GM18870 (cell line): ENCODE results near the gene PDE10A.
"Not testable (repeated sequence)": the region's sequence is repeated elsewhere in the genome, so short reads cannot be mapped to it uniquely, and the experiment has no call there.

Experiments used
- ATAC-seq: cut with Tn5 transposase; IDR thresholded peaks from one replicate; pipeline ENCODE4 v1.9.1; 2021; ENCODE audit warnings: moderate library complexity; ENCODE audit not compliant: unreplicated experiment

The PDE10A gene

GRCh38 chr6:165486183-165487137 is 176.6 kb downstream of the PDE10A start:
- ATAC-seq = no peak

- no peak for ATAC-seq
These were observed 178.7 kb downstream of the PDE10A start for GRCh38 chr6:165484178-165484889.

- no peak for ATAC-seq
These were observed 181.1 kb downstream of the PDE10A start for GRCh38 chr6:165481921-165482320.

- no peak for ATAC-seq
These were observed 182.1 kb downstream of the PDE10A start for GRCh38 chr6:165480916-165481315.

GRCh38 chr6:165478581-165478980 is 184.5 kb downstream of the PDE10A start:
- no peak for ATAC-seq

- ATAC-seq = no peak
These were observed 193.6 kb downstream of the PDE10A start for GRCh38 chr6:165469483-165469882.

- no peak for ATAC-seq
These were observed 194.5 kb downstream of the PDE10A start for GRCh38 chr6:165468340-165469235.

GRCh38 chr6:165463499-165463898 is 199.5 kb downstream of the PDE10A start:
- not testable (repeated sequence) for ATAC-seq

GRCh38 chr6:165459605-165460301 is 203.3 kb downstream of the PDE10A start:
- not testable (repeated sequence) for ATAC-seq

GRCh38 chr6:165458134-165458533 is 204.9 kb downstream of the PDE10A start:
- no peak for ATAC-seq

- ATAC-seq = no peak
These were observed 206.8 kb downstream of the PDE10A start for GRCh38 chr6:165456286-165456685.

GRCh38 chr6:165455488-165455887 is 207.6 kb downstream of the PDE10A start:
- no peak for ATAC-seq

- ATAC-seq = no peak
These were observed 209.6 kb downstream of the PDE10A start for GRCh38 chr6:165453395-165453794.

GRCh38 chr6:165451838-165452237 is 211.2 kb downstream of the PDE10A start:
- no peak for ATAC-seq

- ATAC-seq = no peak
These were observed 214.8 kb downstream of the PDE10A start for GRCh38 chr6:165448210-165448609.

- ATAC-seq = no peak
These were observed 215.9 kb downstream of the PDE10A start for GRCh38 chr6:165447141-165447540.

GRCh38 chr6:165446331-165446730 is 216.7 kb downstream of the PDE10A start:
- ATAC-seq = no peak

- ATAC-seq = no peak
These were observed 219.6 kb downstream of the PDE10A start for GRCh38 chr6:165443462-165443861.

- no peak for ATAC-seq
These were observed 221.9 kb downstream of the PDE10A start for GRCh38 chr6:165441181-165441580.

GRCh38 chr6:165439928-165440554 is 223.0 kb downstream of the PDE10A start:
- no peak for ATAC-seq
